SK-N-SH treated with all-trans-retinoic acid at 6 μM for 48 hours (cell line): Measurements from ENCODE around the gene FER1L5.
"Not testable (repeated sequence)": the region's sequence is repeated elsewhere in the genome, so short reads cannot be mapped to it uniquely, and the experiment has no call there.

Experiments
- ARNTL ChIP-seq: fragments of 450-650 bp; formaldehyde crosslinking; IDR thresholded peaks from 2 replicates; pipeline ENCODE4 v1.5.0; 2020; ENCODE audit warnings: low read depth, mild to moderate bottlenecking, moderate library complexity, borderline replicate concordance
- CSDC2 ChIP-seq: fragments of 250-450 bp; sonication (Bioruptor Pico); IDR thresholded peaks from 2 replicates; pipeline ENCODE4 v1.5.0; 2020; ENCODE audit warnings: mild to moderate bottlenecking, moderate library complexity
- GLIS3 ChIP-seq: fragments of 250-450 bp; sonication (Bioruptor Pico); IDR thresholded peaks from 2 replicates; pipeline ENCODE4 v1.5.0; 2020; ENCODE audit warnings: mild to moderate bottlenecking, moderate library complexity
- PPARA ChIP-seq: fragments of 250-450 bp; sonication (Bioruptor Pico); IDR thresholded peaks from 2 replicates; pipeline ENCODE4 v1.5.0; 2020; ENCODE audit warnings: mild to moderate bottlenecking, borderline replicate concordance
- SNAI2 ChIP-seq: fragments of 250-450 bp; sonication (Bioruptor Pico); IDR thresholded peaks from 2 replicates; pipeline ENCODE4 v1.5.0; 2020; ENCODE audit warnings: mild to moderate bottlenecking, moderate library complexity
- TOX ChIP-seq: fragments of 250-450 bp; sonication (Bioruptor Pico); IDR thresholded peaks from 2 replicates; pipeline ENCODE4 v1.8.0; 2021; ENCODE audit warnings: mild to moderate bottlenecking, moderate library complexity, borderline replicate concordance
- ZC3H10 ChIP-seq: fragments of 250-450 bp; sonication (Bioruptor Pico); IDR thresholded peaks from 2 replicates; pipeline ENCODE4 v1.5.1; 2021; ENCODE audit warnings: mild to moderate bottlenecking, moderate library complexity
- ZFP3 ChIP-seq: fragments of 250-450 bp; sonication (Bioruptor Pico); IDR thresholded peaks from 2 replicates; pipeline ENCODE4 v1.5.0; 2020; ENCODE audit warnings: mild to moderate bottlenecking, moderate library complexity
- ZFP30 ChIP-seq: fragments of 450-650 bp; formaldehyde crosslinking; IDR thresholded peaks from 2 replicates; pipeline ENCODE4 v1.5.0; 2022; ENCODE audit warnings: mild to moderate bottlenecking, moderate library complexity
- ZNF8 ChIP-seq: fragments of 450-650 bp; formaldehyde crosslinking; IDR thresholded peaks from 2 replicates; pipeline ENCODE4 v1.5.0; 2020; ENCODE audit warnings: mild to moderate bottlenecking, moderate library complexity
- TF ChIP-seq, protein P1 (sequence below): fragments of 250-450 bp; sonication (Bioruptor Pico); IDR thresholded peaks from 2 replicates; pipeline ENCODE4 v1.5.1; 2020; ENCODE audit warnings: low read depth, mild to moderate bottlenecking, moderate library complexity
- TF ChIP-seq, protein P2 (sequence below): fragments of 250-450 bp; sonication (Bioruptor Pico); IDR thresholded peaks from 2 replicates; pipeline ENCODE4 v1.5.1; 2021; ENCODE audit warnings: mild to moderate bottlenecking, moderate library complexity
- TF ChIP-seq, protein P3 (sequence below): fragments of 250-450 bp; sonication (Bioruptor Pico); IDR thresholded peaks from 2 replicates; pipeline ENCODE4 v1.8.0; 2021; ENCODE audit warnings: low read depth, mild to moderate bottlenecking, moderate library complexity, borderline replicate concordance

DNA sequence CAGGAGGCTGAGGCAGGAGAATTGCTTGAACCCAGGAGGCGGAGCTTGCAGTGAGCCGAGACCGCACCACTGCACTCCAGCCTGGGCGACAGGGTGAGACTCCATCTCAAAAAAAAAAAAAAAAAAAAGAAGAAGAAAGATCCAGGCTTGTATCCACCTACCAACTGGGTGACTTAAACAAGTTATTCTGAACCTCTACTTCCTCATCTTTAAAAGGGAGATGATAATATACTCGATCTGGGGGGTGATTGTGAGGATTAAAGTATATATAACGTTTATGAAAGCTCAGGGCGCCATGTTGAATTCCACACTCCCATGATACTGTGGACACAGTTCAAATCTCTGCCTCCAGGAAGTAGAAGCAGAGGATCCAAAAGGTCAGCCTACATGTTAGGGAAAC, 12.2 kb downstream of the FER1L5 start:
- not testable (repeated sequence) for TF ChIP-seq ZFP3 (CRISPR knock-in tag); TOX; ZNF8 (CRISPR knock-in tag); ZFP30; ZC3H10 (CRISPR knock-in tag); SNAI2 (CRISPR knock-in tag); GLIS3 (CRISPR knock-in tag); ARNTL (CRISPR knock-in tag); CSDC2 (CRISPR knock-in tag); PPARA (CRISPR knock-in tag)
- TF ChIP-seq, protein P1, sequence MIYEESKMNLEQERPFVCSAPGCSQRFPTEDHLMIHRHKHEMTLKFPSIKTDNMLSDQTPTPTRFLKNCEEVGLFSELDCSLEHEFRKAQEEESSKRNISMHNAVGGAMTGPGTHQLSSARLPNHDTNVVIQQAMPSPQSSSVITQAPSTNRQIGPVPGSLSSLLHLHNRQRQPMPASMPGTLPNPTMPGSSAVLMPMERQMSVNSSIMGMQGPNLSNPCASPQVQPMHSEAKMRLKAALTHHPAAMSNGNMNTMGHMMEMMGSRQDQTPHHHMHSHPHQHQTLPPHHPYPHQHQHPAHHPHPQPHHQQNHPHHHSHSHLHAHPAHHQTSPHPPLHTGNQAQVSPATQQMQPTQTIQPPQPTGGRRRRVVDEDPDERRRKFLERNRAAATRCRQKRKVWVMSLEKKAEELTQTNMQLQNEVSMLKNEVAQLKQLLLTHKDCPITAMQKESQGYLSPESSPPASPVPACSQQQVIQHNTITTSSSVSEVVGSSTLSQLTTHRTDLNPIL (CRISPR knock-in tag), result not testable (repeated sequence)
- TF ChIP-seq, protein P2, sequence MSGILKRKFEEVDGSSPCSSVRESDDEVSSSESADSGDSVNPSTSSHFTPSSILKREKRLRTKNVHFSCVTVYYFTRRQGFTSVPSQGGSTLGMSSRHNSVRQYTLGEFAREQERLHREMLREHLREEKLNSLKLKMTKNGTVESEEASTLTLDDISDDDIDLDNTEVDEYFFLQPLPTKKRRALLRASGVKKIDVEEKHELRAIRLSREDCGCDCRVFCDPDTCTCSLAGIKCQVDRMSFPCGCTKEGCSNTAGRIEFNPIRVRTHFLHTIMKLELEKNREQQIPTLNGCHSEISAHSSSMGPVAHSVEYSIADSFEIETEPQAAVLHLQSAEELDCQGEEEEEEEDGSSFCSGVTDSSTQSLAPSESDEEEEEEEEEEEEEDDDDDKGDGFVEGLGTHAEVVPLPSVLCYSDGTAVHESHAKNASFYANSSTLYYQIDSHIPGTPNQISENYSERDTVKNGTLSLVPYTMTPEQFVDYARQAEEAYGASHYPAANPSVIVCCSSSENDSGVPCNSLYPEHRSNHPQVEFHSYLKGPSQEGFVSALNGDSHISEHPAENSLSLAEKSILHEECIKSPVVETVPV (CRISPR knock-in tag), result not testable (repeated sequence)
- TF ChIP-seq, protein P3, sequence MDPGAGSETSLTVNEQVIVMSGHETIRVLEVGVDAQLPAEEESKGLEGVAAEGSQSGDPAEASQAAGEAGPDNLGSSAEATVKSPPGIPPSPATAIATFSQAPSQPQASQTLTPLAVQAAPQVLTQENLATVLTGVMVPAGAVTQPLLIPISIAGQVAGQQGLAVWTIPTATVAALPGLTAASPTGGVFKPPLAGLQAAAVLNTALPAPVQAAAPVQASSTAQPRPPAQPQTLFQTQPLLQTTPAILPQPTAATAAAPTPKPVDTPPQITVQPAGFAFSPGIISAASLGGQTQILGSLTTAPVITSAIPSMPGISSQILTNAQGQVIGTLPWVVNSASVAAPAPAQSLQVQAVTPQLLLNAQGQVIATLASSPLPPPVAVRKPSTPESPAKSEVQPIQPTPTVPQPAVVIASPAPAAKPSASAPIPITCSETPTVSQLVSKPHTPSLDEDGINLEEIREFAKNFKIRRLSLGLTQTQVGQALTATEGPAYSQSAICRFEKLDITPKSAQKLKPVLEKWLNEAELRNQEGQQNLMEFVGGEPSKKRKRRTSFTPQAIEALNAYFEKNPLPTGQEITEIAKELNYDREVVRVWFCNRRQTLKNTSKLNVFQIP (CRISPR knock-in tag), result not testable (repeated sequence)
